Hematopoietic multipotent progenitor cell treated with erythropoietin and hydrocortisone succinate and interleukin-3 and kit ligand, for 17 days (in vitro differentiated cells): ENCODE data around the gene TRIM50.
"Not testable (repeated sequence)": the region's sequence is repeated elsewhere in the genome, so short reads cannot be mapped to it uniquely, and the experiment has no call there.

ENCODE experiments used
- DNase-seq: peaks from one replicate; pipeline ENCODE4 v3.0.0-alpha.2; 2015; ENCODE audit warnings: low spot score

The TRIM50 gene

GRCh38 chr7:73350306-73351068, 22.6 kb upstream of the TRIM50 start:
- no peak for DNase-seq

DNA sequence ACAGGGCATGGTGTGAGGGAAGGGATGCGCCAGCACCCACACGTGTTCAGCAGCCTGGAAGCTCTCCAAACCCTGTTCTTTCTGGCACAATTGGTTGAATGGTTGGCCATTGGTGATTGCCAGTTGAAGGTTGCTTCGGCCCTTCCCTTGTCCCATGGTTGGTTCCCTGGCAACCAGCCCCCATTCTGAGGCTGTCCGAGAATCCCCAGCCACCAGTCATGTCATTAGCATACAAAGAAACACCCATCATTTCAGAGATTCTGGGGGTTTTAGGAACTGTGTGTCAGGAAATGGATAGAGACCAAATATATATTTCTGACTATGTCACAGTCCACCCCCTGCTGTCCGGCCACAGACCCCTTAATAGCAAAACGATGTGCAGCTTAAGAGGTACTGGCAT, 21.9 kb upstream of the TRIM50 start:
- no peak for DNase-seq

DNA sequence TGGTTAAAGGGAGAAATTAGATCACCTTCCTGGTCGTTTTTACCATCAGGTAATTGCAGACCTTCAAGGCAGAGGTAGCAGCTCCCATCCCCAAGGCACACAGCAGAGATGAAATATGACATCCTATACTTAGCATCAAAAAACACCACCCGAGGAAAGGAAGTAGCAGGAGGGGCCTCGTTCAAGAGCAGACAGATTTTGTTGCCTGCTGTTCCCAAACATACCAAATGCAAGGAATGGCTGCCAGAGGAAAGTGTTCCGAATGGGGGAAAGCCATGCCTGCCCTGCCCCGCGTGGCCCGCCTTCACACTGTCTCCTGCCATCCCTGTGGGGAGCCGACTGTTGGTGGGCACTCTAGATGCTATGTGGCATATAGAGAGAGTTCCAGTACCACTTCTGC, 18.1 kb upstream of the TRIM50 start:
- DNase-seq, result no peak

- DNase-seq, result no peak
These were observed 17.7 kb upstream of the TRIM50 start for GRCh38 chr7:73345538-73345937.

GRCh38 chr7:73343671-73344380, 15.9 kb upstream of the TRIM50 start:
- DNase-seq, result no peak

GRCh38 chr7:73342645-73343044, 14.8 kb upstream of the TRIM50 start:
- DNase-seq, result no peak

GRCh38 chr7:73341877-73342276, 14.0 kb upstream of the TRIM50 start:
- DNase-seq, result no peak

- DNase-seq, result no peak
These were observed 12.6 kb upstream of the TRIM50 start for GRCh38 chr7:73340514-73340913.

DNA sequence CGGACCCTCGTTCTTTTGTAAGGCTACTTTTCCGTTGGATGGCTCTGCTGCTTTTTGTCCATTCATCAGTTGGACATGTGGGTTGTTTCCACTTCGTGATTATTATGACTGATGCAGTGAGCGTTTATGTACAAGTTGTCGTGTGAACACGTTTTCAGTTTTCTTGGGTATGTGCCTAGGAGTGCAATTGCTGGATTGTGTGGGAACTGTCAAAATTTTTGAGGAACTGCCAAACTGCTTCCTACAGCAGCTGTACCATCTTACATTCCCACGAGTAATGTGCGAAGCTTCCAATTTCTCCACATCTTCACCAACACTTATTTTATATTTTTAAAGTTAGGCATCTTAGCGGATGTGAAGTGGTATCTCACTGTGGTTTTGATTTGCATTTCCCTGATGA, 10.4 kb upstream of the TRIM50 start:
- DNase-seq, result no peak

GRCh38 chr7:73332447-73332846, 4.6 kb upstream of the TRIM50 start:
- no peak for DNase-seq

DNA sequence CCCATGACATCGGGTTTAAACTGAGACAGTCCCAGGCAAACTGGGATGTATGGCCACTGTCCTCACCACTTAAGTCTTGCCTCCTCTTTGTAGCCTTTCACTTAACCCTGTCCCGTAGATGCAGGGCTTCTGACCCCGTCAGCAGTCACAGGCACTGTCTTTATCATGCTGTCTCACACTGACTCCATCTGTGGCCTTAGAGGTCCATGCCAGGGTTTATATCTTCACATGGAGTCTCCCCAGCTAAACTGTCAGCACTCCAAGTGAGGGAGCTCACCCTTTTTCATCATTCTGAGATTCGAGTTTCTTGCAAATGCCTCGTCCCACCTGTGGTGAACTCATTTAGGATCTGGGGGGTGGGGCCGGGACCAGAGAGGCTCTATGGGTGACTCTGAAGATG, 2.9 kb upstream of the TRIM50 start:
- no peak for DNase-seq

DNA sequence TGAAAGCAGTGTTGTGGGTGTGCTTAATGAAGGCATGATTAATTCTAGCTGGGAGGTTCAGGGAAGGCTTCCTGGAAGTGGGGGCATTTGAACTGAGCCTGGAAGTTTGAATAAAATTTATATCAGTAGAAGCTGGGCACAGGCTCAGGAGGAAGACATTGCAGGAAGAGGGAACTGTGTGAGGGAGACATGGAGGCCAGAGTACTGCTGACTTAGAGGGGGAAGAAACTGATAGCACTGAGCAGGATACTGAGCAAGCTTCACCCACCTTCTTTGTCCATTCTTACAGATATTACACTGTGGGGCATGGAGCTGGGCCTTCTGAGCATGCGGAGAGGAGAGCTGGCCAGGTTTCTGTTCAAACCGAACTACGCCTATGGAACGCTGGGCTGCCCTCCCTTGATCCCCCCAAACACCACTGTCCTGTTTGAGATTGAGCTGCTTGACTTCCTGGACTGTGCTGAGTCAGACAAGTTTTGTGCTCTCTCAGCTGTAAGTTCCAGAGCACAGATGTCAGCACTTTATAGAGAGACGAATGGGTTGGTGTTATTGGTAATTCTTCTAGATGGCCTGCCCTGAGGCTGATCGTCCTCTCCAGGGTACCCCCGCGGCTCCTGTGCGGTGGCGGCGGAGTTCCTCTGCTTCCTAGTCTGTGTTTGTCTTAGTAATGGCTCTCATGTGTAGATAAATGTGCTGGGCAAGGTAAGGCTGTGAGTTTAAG, 2.1 kb upstream of the TRIM50 start:
- DNase-seq, result no peak

GRCh38 chr7:73328696-73329095, 814 bp upstream of the TRIM50 start:
- DNase-seq, result no peak

DNA sequence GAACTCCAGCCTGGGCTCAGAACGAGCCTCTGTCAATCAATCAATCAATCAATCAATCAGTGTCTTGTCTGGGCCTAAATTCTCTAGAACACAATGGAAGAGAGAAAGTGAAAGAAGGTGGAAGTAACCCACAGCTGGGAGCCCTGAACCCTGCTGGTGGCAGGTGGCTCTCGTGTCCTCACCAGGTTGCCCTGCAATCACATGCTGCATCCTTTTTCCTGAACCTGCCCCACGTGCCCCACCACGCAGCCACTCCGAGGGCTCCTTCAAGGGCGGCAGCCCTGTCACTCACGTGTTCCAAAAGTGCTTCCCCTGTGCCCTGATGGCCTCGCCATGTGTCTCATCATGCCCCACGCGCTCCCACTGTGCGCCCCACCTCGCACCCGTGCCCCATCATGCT, 433 bp downstream of the TRIM50 start:
- not testable (repeated sequence) for DNase-seq

DNA sequence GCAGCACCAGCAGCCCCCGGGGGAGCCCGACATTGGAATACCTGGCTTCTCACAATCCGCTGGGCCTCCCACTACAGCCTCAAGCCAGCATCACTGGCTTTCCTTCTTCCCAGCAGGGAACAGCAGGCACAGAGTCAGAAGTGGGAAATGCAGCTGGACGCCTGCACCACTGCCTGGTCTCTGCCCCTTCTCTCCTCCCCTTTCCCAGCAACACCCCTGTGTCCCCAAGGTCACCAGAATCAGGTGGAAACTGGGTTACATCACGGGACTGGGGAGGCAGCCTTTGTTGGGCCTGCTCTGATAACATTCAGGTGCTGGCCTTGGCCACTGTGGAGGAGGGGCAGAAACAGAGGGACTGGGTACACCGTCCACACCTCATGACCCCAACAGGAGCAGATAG, 2.5 kb downstream of the TRIM50 start:
- not testable (repeated sequence) for DNase-seq

- not testable (repeated sequence) for DNase-seq
These were observed 3.6 kb downstream of the TRIM50 start for GRCh38 chr7:73324081-73324845.

DNA sequence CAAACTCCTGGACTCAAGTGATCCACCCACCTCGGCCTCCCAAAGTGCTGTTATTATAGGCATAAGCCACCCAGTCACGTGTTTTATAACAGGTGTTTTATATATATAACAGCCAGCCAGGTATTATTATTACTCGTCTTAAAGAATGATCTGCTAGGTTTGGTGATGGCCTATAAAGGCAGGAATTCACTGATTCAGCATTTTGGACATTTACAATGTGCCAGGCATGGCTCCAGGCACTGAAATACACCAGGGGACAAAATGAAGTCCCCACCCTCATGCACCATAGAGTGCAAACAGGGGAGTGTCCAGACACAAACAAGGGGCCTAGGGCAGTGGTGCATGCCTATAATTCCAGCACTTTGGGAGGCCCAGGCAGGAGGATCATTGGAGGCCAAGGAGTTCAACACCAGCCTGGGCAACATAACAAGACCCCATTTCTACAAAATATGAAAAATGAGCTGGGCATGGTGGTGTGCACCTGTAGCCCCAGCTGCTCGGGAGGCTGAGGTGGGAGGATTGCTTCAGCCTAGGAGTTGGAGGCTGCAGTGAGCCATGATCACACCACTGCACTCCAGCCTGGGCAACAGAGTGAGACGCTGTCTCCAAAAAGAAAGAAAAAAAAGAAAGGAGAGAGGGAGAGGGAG, 4.3 kb downstream of the TRIM50 start:
- not testable (repeated sequence) for DNase-seq

DNA sequence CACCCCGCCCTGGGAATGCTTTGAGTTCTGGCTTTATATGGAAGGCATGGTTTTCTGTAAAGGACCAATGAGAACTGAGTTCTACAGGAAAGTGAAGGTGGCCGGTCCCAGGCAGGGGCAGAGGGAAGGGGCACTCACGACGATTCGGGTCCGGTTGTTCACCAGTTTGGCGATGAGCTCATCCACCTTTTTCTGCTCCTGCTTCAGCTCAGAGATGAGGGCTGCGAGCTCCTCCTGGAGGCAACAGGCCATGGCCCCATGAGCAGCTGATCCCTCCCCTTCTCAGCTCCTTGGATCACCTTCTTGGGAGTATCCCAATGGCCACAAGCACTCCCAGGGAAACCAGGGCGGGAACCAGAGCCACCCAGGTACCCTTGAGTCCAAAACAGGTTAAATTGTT, 7.9 kb downstream of the TRIM50 start:
- DNase-seq, result not testable (repeated sequence)

- not testable (repeated sequence) for DNase-seq
These were observed 8.3 kb downstream of the TRIM50 start for GRCh38 chr7:73319541-73319940.

DNA sequence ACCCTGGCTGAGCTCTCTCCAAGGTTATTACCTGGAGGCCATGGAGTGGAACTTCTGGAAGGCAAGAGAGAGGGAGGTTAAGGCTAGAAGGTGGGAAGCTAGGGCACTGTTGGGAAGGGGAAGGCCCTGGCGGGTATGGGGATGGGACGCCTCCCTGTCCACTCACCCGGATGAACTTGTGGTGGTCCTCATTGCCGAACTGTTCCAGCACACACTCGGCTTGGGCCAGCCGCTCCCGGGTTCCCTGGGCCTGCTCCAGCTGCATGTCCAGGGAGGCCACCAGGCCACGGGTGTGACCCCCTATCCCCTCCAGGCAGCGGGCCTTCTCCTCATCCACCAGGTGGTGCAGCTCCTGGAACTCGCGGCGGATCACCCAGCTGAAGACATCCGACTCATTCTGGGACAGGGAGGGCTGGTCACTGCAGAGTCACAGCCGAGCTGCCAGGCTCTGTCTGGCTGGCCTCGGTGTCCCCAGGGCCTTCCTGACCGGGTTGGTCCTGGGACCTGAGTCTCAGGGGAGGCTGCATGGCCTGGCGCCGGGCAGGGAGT, 9.2 kb downstream of the TRIM50 start:
- DNase-seq, result not testable (repeated sequence)

DNA sequence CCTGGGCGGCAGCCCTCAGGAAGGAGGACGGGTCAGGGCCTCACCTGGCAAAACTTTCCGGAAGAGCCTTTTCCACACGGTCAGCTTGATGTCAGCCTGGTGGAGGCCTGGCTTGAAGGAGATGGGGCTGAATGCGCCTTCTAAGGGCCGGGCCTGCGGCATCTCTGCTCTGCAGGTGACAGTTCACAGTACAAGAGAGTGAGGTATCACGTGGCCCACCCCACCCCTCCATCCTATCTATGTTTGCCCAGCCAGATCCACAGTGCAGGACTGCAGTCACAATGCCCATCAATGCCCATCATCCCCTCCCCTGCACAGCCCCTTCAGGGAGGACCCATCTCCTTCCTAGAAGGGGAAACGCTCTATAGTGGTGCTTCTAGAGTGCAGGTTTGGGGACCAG, 11.4 kb downstream of the TRIM50 start:
- no peak for DNase-seq
